ENCODE results near the gene RTN4RL2.

GRCh38 chr11:57502376-57502775, 42.0 kb downstream of the RTN4RL2 start:
- TF ChIP-seq CTCF (IDR thresholded peaks at IDR 0.05; ENCODE audit: insufficient read depth, low read length, poor library complexity, severe bottlenecking) (no peak), EZH2phosphoT487 (conservative IDR thresholded peaks at IDR 0.05; ENCODE audit: low read length) (no peak)

Data from SU-DHL-6 (cell line).